NOMO-1 treated with DMSO at 0.1 percent for 48 hours (cell line): ENCODE data around the gene PRXL2B.
A peak's percentile ranks its signal among the peaks of the same experiment; 100 is the strongest.

Source experiments
- DNase-seq: peaks from one replicate; lab custom pipeline; 2025; ENCODE audit not compliant: unreplicated experiment; lab: John Stamatoyannopoulos, UW

PRXL2B gene

GRCh38 chr1:2584686-2585317 is 1.8 kb upstream of the PRXL2B start:
- DNase-seq, result no peak

GRCh38 chr1:2585318-2586092 is 1.1 kb upstream of the PRXL2B start:
- peak; percentile 84 for DNase-seq

GRCh38 chr1:2587071-2587859 is 688 bp downstream of the PRXL2B start:
- DNase-seq, result no peak

GRCh38 chr1:2587860-2588571 is 1.4 kb downstream of the PRXL2B start:
- DNase-seq, result no peak

- no peak for DNase-seq
Measured at GRCh38 chr1:2588661-2589430, 2.3 kb downstream of the PRXL2B start.

GRCh38 chr1:2589431-2590232 is 3.1 kb downstream of the PRXL2B start:
- DNase-seq, result no peak

- DNase-seq, result no peak
Measured at GRCh38 chr1:2590233-2591141, 3.9 kb downstream of the PRXL2B start.

- no peak for DNase-seq
Measured at GRCh38 chr1:2591233-2591580, 4.6 kb downstream of the PRXL2B start.

GRCh38 chr1:2591581-2592261 is 5.1 kb downstream of the PRXL2B start:
- no peak for DNase-seq

- peak; percentile 26 for DNase-seq
Measured at GRCh38 chr1:2592672-2593071, 6.1 kb downstream of the PRXL2B start.

GRCh38 chr1:2593251-2593878 is 6.8 kb downstream of the PRXL2B start:
- DNase-seq, result no peak

GRCh38 chr1:2594001-2594640 is 7.5 kb downstream of the PRXL2B start:
- DNase-seq, result no peak

- DNase-seq, result no peak
Measured at GRCh38 chr1:2594641-2595131, 8.1 kb downstream of the PRXL2B start.

GRCh38 chr1:2595261-2595811 is 8.8 kb downstream of the PRXL2B start:
- no peak for DNase-seq

GRCh38 chr1:2595812-2596529 is 9.4 kb downstream of the PRXL2B start:
- DNase-seq, result no peak
